K562 (cell line): ENCODE results near the gene DCAF11. TPM values are rescaled to one million over a fixed set of nuclear protein-coding genes. Genes with fewer than 3 reads are reported as not detected.
A peak's percentile ranks its signal among the peaks of the same experiment; 100 is the strongest.

Source experiments
- ADNP ChIP-seq: fragments of 200-800 bp; sonication (Bioruptor generic); IDR thresholded peaks from 2 replicates; pipeline ENCODE4 v1.6.1; 2016; ENCODE audit warnings: missing genetic modification characterization, missing compliant biosample characterization
- BCOR ChIP-seq: fragments of 450-650 bp; IDR thresholded peaks from 2 replicates; pipeline ENCODE4 v1.6.1; 2016
- CBX1 ChIP-seq: sonication (generic); IDR thresholded peaks from 2 replicates; pipeline ENCODE4 v1.6.1; 2016; ENCODE audit warnings: antibody characterized with exemption, low read depth, mild to moderate bottlenecking
- CBX5 ChIP-seq: IDR thresholded peaks from 2 replicates; pipeline ENCODE4 v1.6.1; 2014; ENCODE audit warnings: low read depth, borderline replicate concordance
- CBX8 ChIP-seq: fragments of 200-600 bp; sonication (generic); IDR thresholded peaks from 2 replicates; pipeline ENCODE4 v1.6.1; 2012; ENCODE audit warnings: borderline replicate concordance, mixed run types, low read depth, mild to moderate bottlenecking, moderate library complexity, mixed read lengths, low read length, control low read depth, inconsistent platforms; ENCODE audit not compliant: poor library complexity, severe bottlenecking; ENCODE audit errors: extremely low read depth
- CCAR2 ChIP-seq: fragments of 200-400 bp; formaldehyde crosslinking; IDR thresholded peaks from 2 replicates; pipeline ENCODE4 v1.6.1; 2017; ENCODE audit warnings: mild to moderate bottlenecking, low read depth, low read length
- CHD4 ChIP-seq: fragments of 200-600 bp; sonication (generic); IDR thresholded peaks from 3 replicates; pipeline ENCODE4 v1.6.1; 2012; ENCODE audit warnings: low read depth, mild to moderate bottlenecking, mixed read lengths, low read length, inconsistent platforms; ENCODE audit not compliant: insufficient read depth, insufficient replicate concordance, poor library complexity, severe bottlenecking
- ELK3 ChIP-seq: fragments of 450-650 bp; formaldehyde crosslinking; IDR thresholded peaks from 2 replicates; pipeline ENCODE4 v1.4.0; 2020; ENCODE audit warnings: mild to moderate bottlenecking
- ESRRB ChIP-seq: fragments of 250-450 bp; sonication (Bioruptor Pico); IDR thresholded peaks from 2 replicates; pipeline ENCODE4 v1.5.0; 2020; ENCODE audit warnings: mild to moderate bottlenecking, moderate library complexity, borderline replicate concordance
- FOSL1 ChIP-seq: fragments of 200-800 bp; sonication (Bioruptor generic); conservative IDR thresholded peaks from 2 replicates; pipeline ENCODE4 v1.6.1; 2016; ENCODE audit warnings: missing genetic modification characterization, missing compliant biosample characterization
- GABPB1 ChIP-seq: sonication (generic); formaldehyde crosslinking; IDR thresholded peaks from 2 replicates; pipeline ENCODE4 v1.8.0; 2022; ENCODE audit warnings: mild to moderate bottlenecking, missing genetic modification reagents
- HDAC2 ChIP-seq: fragments of 450-650 bp; IDR thresholded peaks from 2 replicates; pipeline ENCODE4 v1.6.1; 2016; ENCODE audit warnings: mild to moderate bottlenecking
- MAFK ChIP-seq: IDR thresholded peaks from 2 replicates; pipeline ENCODE4 v1.6.1; 2011; ENCODE audit warnings: low read length, improper control_type of control experiment
- MIER1 ChIP-seq: fragments of 450-650 bp; IDR thresholded peaks from 2 replicates; pipeline ENCODE4 v1.6.1; 2016; ENCODE audit warnings: antibody characterized with exemption, mild to moderate bottlenecking, low read depth
- MTF1 ChIP-seq: fragments of 250-450 bp; sonication (Bioruptor Pico); IDR thresholded peaks from 2 replicates; pipeline ENCODE4 v1.9.0; 2021; ENCODE audit warnings: moderate library complexity, mild to moderate bottlenecking, inconsistent platforms, borderline replicate concordance
- NFYB ChIP-seq: IDR thresholded peaks from 2 replicates; pipeline ENCODE4 v1.6.1; 2011; ENCODE audit warnings: mild to moderate bottlenecking, moderate library complexity; ENCODE audit not compliant: insufficient read length; ENCODE audit errors: extremely low read depth
- NR2C2 ChIP-seq, 2 experiments: fragments of 200-800 bp in 1 of 2; sonication (Bioruptor generic) in 1 of 2; sonication (generic) in 1 of 2; formaldehyde crosslinking in 1 of 2; IDR thresholded peaks; 2 replicates each; pipeline versions ENCODE4 v1.6.1 to v1.8.0; 2016 to 2022; ENCODE audit warnings: mild to moderate bottlenecking in 1 of 2, missing compliant biosample characterization in 1 of 2, missing genetic modification characterization in 1 of 2, missing genetic modification reagents in 1 of 2
- RAD51 ChIP-seq: fragments of 450-650 bp; IDR thresholded peaks from 2 replicates; pipeline ENCODE4 v1.7.1; 2016; ENCODE audit warnings: low read depth, mild to moderate bottlenecking, borderline replicate concordance
- RCOR1 ChIP-seq, 2 experiments: IDR thresholded peaks; 2 replicates each; pipeline ENCODE4 v1.6.1; 2012; ENCODE audit warnings: low read depth in 2 of 2, low read length in 2 of 2, borderline replicate concordance in 1 of 2, improper control_type of control experiment in 1 of 2
- ZNF3 ChIP-seq: fragments of 250-450 bp; sonication (Bioruptor Pico); IDR thresholded peaks from 2 replicates; pipeline ENCODE4 v1.5.0; 2021; ENCODE audit warnings: mild to moderate bottlenecking, moderate library complexity
- ZNF324 ChIP-seq: fragments of 250-450 bp; sonication (Bioruptor Pico); IDR thresholded peaks from 2 replicates; pipeline ENCODE4 v1.4.0; 2020; ENCODE audit warnings: mild to moderate bottlenecking
- ZNF354B ChIP-seq: fragments of 250-450 bp; sonication (Bioruptor Pico); IDR thresholded peaks from 2 replicates; pipeline ENCODE4 v1.4.0; 2020
- polyA plus RNA-seq, 8 experiments: library from polyadenylated mRNA; depleted of rRNA in 4 of 8; stranded (reverse) in 5 of 8; unstranded in 3 of 8; fragments of >200 nt; fragmentation: Nextera tagmentation in 2 of 8; fragmentation: Illumina TruSeq in 1 of 8; extraction: Ambion mirVana in 2 of 8; extraction: Trizol in 1 of 8; gene quantifications; 2 replicates each; pipeline versions ENCODE4 v1.2.1 to v1.2.3, GENCODE V29; 2011 to 2014; ENCODE audit warnings: inconsistent platforms in 1 of 8, missing spikeins in 1 of 8
- total RNA-seq, 7 experiments: library from RNA; depleted of rRNA in 6 of 7; stranded (reverse); fragments of >200 nt in 6 of 7; fragmentation: Illumina TruSeq in 2 of 7; extraction: Trizol in 2 of 7; gene quantifications; 2 replicates each; pipeline versions ENCODE4 v1.2.1 to v1.2.3, GENCODE V29; 2011 to 2021; ENCODE audit warnings: low replicate concordance in 1 of 7
- TF ChIP-seq, protein P1 (sequence below): fragments of 250-450 bp; sonication (Bioruptor Pico); IDR thresholded peaks from 2 replicates; pipeline ENCODE4 v1.5.0; 2021
- TF ChIP-seq, protein P2 (sequence below): sonication (generic); formaldehyde crosslinking; IDR thresholded peaks from 2 replicates; pipeline ENCODE4 v1.8.0; 2022; ENCODE audit warnings: missing genetic modification reagents, mild to moderate bottlenecking, borderline replicate concordance

DCAF11 gene
- total and polyA plus RNA-seq, 9 of the 15 experiments (the other 6 are each of a cell fraction or from before 2014, with no cell fraction given): 8.5 to 46.2 (median 36.4) TPM

- TF ChIP-seq GABPB1 (CRISPR knock-in tag) (no peak), FOSL1 (tag) (no peak), ZNF324 (no peak), ZNF354B (CRISPR knock-in tag) (no peak), ZNF3 (no peak), MAFK (no peak), ADNP (peak; percentile 86), BCOR (peak; percentile 90), CHD4 (peak; percentile 71), CBX1 (no peak), NFYB (no peak), RCOR1 (IDR thresholded peaks at IDR 0.05; ENCODE audit: borderline replicate concordance in 1 of 2, low read depth in 2 of 2, low read length in 2 of 2) (peak in 1 of 2 experiments; percentile 78; a peak in 2 of 4 replicates), MIER1 (no peak), ELK3 (CRISPR knock-in tag) (no peak), MTF1 (CRISPR knock-in tag) (no peak), CCAR2 (no peak), RAD51 (no peak), ESRRB (CRISPR knock-in tag) (no peak), CBX5 (no peak), HDAC2 (peak; percentile 58; the same call in 1 of the 2 replicates), CBX8 (no peak), NR2C2 (CRISPR knock-in tag; IDR thresholded peaks at IDR 0.05) (no peak), NR2C2 (tag; IDR thresholded peaks at IDR 0.05) (no peak)
- TF ChIP-seq, protein P1, sequence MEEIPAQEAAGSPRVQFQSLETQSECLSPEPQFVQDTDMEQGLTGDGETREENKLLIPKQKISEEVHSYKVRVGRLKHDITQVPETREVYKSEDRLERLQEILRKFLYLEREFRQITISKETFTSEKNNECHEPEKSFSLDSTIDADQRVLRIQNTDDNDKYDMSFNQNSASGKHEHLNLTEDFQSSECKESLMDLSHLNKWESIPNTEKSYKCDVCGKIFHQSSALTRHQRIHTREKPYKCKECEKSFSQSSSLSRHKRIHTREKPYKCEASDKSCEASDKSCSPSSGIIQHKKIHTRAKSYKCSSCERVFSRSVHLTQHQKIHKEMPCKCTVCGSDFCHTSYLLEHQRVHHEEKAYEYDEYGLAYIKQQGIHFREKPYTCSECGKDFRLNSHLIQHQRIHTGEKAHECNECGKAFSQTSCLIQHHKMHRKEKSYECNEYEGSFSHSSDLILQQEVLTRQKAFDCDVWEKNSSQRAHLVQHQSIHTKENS (CRISPR knock-in tag): no peak
- TF ChIP-seq, protein P2, sequence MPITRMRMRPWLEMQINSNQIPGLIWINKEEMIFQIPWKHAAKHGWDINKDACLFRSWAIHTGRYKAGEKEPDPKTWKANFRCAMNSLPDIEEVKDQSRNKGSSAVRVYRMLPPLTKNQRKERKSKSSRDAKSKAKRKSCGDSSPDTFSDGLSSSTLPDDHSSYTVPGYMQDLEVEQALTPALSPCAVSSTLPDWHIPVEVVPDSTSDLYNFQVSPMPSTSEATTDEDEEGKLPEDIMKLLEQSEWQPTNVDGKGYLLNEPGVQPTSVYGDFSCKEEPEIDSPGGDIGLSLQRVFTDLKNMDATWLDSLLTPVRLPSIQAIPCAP: no peak
Observed at GRCh38 chr14:24144451-24144850, 29.9 kb downstream of the DCAF11 start (continued).
